Measurements from ENCODE around the gene TCEA2.

Gene TCEA2

GRCh38 chr20:64042054-64042781, 20.8 kb upstream of the TCEA2 start:
- H3K4me3 ChIP-seq (ENCODE audit: low read depth in 1 of 2, low read length in 2 of 2) = peak overlapping the region; percentile 17 to 55
- H3K9me3 ChIP-seq (ENCODE audit: control insufficient read depth in 1 of 2, low read length in 2 of 2) = no peaks in the 10 kb centered on the region
- H3K36me3 ChIP-seq (ENCODE audit: control insufficient read depth in 1 of 2, insufficient read depth in 2 of 2, low read length in 2 of 2) = no peaks in the 10 kb centered on the region
- no peak overlapping the region for H3K27ac ChIP-seq (ENCODE audit: low read depth, low read length)
- peaks cover 56 to 74% of the 10 kb centered on the region in 2 donors for H3K27me3 ChIP-seq (ENCODE audit: control insufficient read depth in 1 of 2, insufficient read depth in 2 of 2, low read length in 2 of 2)
- peaks cover 7% of the 10 kb centered on the region in 2 donors for H3K4me1 ChIP-seq (ENCODE audit: control insufficient read depth in 1 of 2, insufficient read depth in 2 of 2, low read length in 2 of 2)
- no peak overlapping the region for H3K9ac ChIP-seq (ENCODE audit: low read depth in 1 of 2, low read length in 2 of 2)

GRCh38 chr20:64043768-64044167, 19.2 kb upstream of the TCEA2 start:
- H3K27me3 ChIP-seq (ENCODE audit: control insufficient read depth in 1 of 2, insufficient read depth in 2 of 2, low read length in 2 of 2) = peaks cover 56 to 76% of the 10 kb centered on the region in 2 donors
- H3K36me3 ChIP-seq (ENCODE audit: control insufficient read depth in 1 of 2, insufficient read depth in 2 of 2, low read length in 2 of 2) = no peaks in the 10 kb centered on the region
- peaks cover 3 to 7% of the 10 kb centered on the region in 2 donors for H3K4me1 ChIP-seq (ENCODE audit: control insufficient read depth in 1 of 2, insufficient read depth in 2 of 2, low read length in 2 of 2)
- no peak overlapping the region for H3K27ac ChIP-seq (ENCODE audit: low read depth, low read length)
- no peak overlapping the region for H3K4me3 ChIP-seq (ENCODE audit: low read depth in 1 of 2, low read length in 2 of 2)
- H3K9me3 ChIP-seq (ENCODE audit: control insufficient read depth in 1 of 2, low read length in 2 of 2) = no peaks in the 10 kb centered on the region
- no peak overlapping the region for H3K9ac ChIP-seq (ENCODE audit: low read depth in 1 of 2, low read length in 2 of 2)

- Histone ChIP-seq H3K9me3 (ENCODE audit: control insufficient read depth in 1 of 2, low read length in 2 of 2) (no peaks in the 10 kb centered on the region), H3K4me3 (ENCODE audit: low read depth in 1 of 2, low read length in 2 of 2) (no peak overlapping the region), H3K27ac (ENCODE audit: low read depth, low read length) (no peak overlapping the region), H3K9ac (ENCODE audit: low read depth in 1 of 2, low read length in 2 of 2) (no peak overlapping the region), H3K36me3 (ENCODE audit: control insufficient read depth in 1 of 2, insufficient read depth in 2 of 2, low read length in 2 of 2) (no peaks in the 10 kb centered on the region), H3K27me3 (ENCODE audit: control insufficient read depth in 1 of 2, insufficient read depth in 2 of 2, low read length in 2 of 2) (peaks cover 52 to 72% of the 10 kb centered on the region in 2 donors), H3K4me1 (ENCODE audit: control insufficient read depth in 1 of 2, insufficient read depth in 2 of 2, low read length in 2 of 2) (peaks cover 0 to 1% of the 10 kb centered on the region in 2 donors)
Measured at GRCh38 chr20:64044484-64045247, 18.3 kb upstream of the TCEA2 start.

GRCh38 chr20:64045346-64046011, 17.5 kb upstream of the TCEA2 start:
- Histone ChIP-seq H3K4me1 (ENCODE audit: control insufficient read depth in 1 of 2, insufficient read depth in 2 of 2, low read length in 2 of 2) (no peaks in the 10 kb centered on the region), H3K27ac (ENCODE audit: low read depth, low read length) (no peak overlapping the region), H3K4me3 (ENCODE audit: low read depth in 1 of 2, low read length in 2 of 2) (no peak overlapping the region), H3K27me3 (ENCODE audit: control insufficient read depth in 1 of 2, insufficient read depth in 2 of 2, low read length in 2 of 2) (peaks cover 52 to 72% of the 10 kb centered on the region in 2 donors), H3K9me3 (ENCODE audit: control insufficient read depth in 1 of 2, low read length in 2 of 2) (no peaks in the 10 kb centered on the region), H3K9ac (ENCODE audit: low read depth in 1 of 2, low read length in 2 of 2) (no peak overlapping the region), H3K36me3 (ENCODE audit: control insufficient read depth in 1 of 2, insufficient read depth in 2 of 2, low read length in 2 of 2) (no peaks in the 10 kb centered on the region)

- Histone ChIP-seq H3K9me3 (ENCODE audit: control insufficient read depth in 1 of 2, low read length in 2 of 2) (no peaks in the 10 kb centered on the region), H3K36me3 (ENCODE audit: control insufficient read depth in 1 of 2, insufficient read depth in 2 of 2, low read length in 2 of 2) (no peaks in the 10 kb centered on the region), H3K4me1 (ENCODE audit: control insufficient read depth in 1 of 2, insufficient read depth in 2 of 2, low read length in 2 of 2) (no peaks in the 10 kb centered on the region), H3K9ac (ENCODE audit: low read depth in 1 of 2, low read length in 2 of 2) (no peak overlapping the region), H3K4me3 (ENCODE audit: low read depth in 1 of 2, low read length in 2 of 2) (no peak overlapping the region), H3K27me3 (ENCODE audit: control insufficient read depth in 1 of 2, insufficient read depth in 2 of 2, low read length in 2 of 2) (peaks cover 52 to 71% of the 10 kb centered on the region in 2 donors), H3K27ac (ENCODE audit: low read depth, low read length) (no peak overlapping the region)
Measured at GRCh38 chr20:64047046-64047389, 16.0 kb upstream of the TCEA2 start.

- Histone ChIP-seq H3K27ac (ENCODE audit: low read depth, low read length) (no peak overlapping the region), H3K4me3 (ENCODE audit: low read depth in 1 of 2, low read length in 2 of 2) (no peak overlapping the region), H3K36me3 (ENCODE audit: control insufficient read depth in 1 of 2, insufficient read depth in 2 of 2, low read length in 2 of 2) (no peaks in the 10 kb centered on the region), H3K9ac (ENCODE audit: low read depth in 1 of 2, low read length in 2 of 2) (no peak overlapping the region), H3K9me3 (ENCODE audit: control insufficient read depth in 1 of 2, low read length in 2 of 2) (no peaks in the 10 kb centered on the region), H3K4me1 (ENCODE audit: control insufficient read depth in 1 of 2, insufficient read depth in 2 of 2, low read length in 2 of 2) (no peaks in the 10 kb centered on the region), H3K27me3 (ENCODE audit: control insufficient read depth in 1 of 2, insufficient read depth in 2 of 2, low read length in 2 of 2) (peaks cover 57 to 76% of the 10 kb centered on the region in 2 donors)
Measured at GRCh38 chr20:64047968-64048401, 15.0 kb upstream of the TCEA2 start.

- Histone ChIP-seq H3K27ac (ENCODE audit: low read depth, low read length) (no peak overlapping the region), H3K27me3 (ENCODE audit: control insufficient read depth in 1 of 2, insufficient read depth in 2 of 2, low read length in 2 of 2) (peaks cover 61 to 76% of the 10 kb centered on the region in 2 donors), H3K9ac (ENCODE audit: low read depth in 1 of 2, low read length in 2 of 2) (no peak overlapping the region), H3K9me3 (ENCODE audit: control insufficient read depth in 1 of 2, low read length in 2 of 2) (no peaks in the 10 kb centered on the region), H3K4me1 (ENCODE audit: control insufficient read depth in 1 of 2, insufficient read depth in 2 of 2, low read length in 2 of 2) (no peaks in the 10 kb centered on the region), H3K4me3 (ENCODE audit: low read depth in 1 of 2, low read length in 2 of 2) (no peak overlapping the region), H3K36me3 (ENCODE audit: control insufficient read depth in 1 of 2, insufficient read depth in 2 of 2, low read length in 2 of 2) (no peaks in the 10 kb centered on the region)
Measured at GRCh38 chr20:64048402-64049044, 14.5 kb upstream of the TCEA2 start.

- Histone ChIP-seq H3K9me3 (ENCODE audit: control insufficient read depth in 1 of 2, low read length in 2 of 2) (no peaks in the 10 kb centered on the region), H3K36me3 (ENCODE audit: control insufficient read depth in 1 of 2, insufficient read depth in 2 of 2, low read length in 2 of 2) (no peaks in the 10 kb centered on the region), H3K27me3 (ENCODE audit: control insufficient read depth in 1 of 2, insufficient read depth in 2 of 2, low read length in 2 of 2) (peaks cover 66 to 75% of the 10 kb centered on the region in 2 donors), H3K4me1 (ENCODE audit: control insufficient read depth in 1 of 2, insufficient read depth in 2 of 2, low read length in 2 of 2) (no peaks in the 10 kb centered on the region), H3K4me3 (ENCODE audit: low read depth in 1 of 2, low read length in 2 of 2) (no peak within 1 kb of the TSS), H3K27ac (ENCODE audit: low read depth, low read length) (peak within 1 kb of the TSS; percentile 44), H3K9ac (ENCODE audit: low read depth in 1 of 2, low read length in 2 of 2) (no peak within 1 kb of the TSS)
Measured at GRCh38 chr20:64049060-64049877, 13.7 kb upstream of the TCEA2 start, which contains the start of gene SOX18. Gene SOX18, minus strand, starts transcription at chr20:64049639. Its CDS starts 123 bp downstream, at chr20:64049516.

GRCh38 chr20:64049878-64050260, 13.1 kb upstream of the TCEA2 start:
- H3K4me3 ChIP-seq (ENCODE audit: low read depth in 1 of 2, low read length in 2 of 2) = no peak overlapping the region
- no peaks in the 10 kb centered on the region for H3K36me3 ChIP-seq (ENCODE audit: control insufficient read depth in 1 of 2, insufficient read depth in 2 of 2, low read length in 2 of 2)
- no peak overlapping the region for H3K27ac ChIP-seq (ENCODE audit: low read depth, low read length)
- no peaks in the 10 kb centered on the region for H3K4me1 ChIP-seq (ENCODE audit: control insufficient read depth in 1 of 2, insufficient read depth in 2 of 2, low read length in 2 of 2)
- peaks cover 66 to 72% of the 10 kb centered on the region in 2 donors for H3K27me3 ChIP-seq (ENCODE audit: control insufficient read depth in 1 of 2, insufficient read depth in 2 of 2, low read length in 2 of 2)
- H3K9me3 ChIP-seq (ENCODE audit: control insufficient read depth in 1 of 2, low read length in 2 of 2) = no peaks in the 10 kb centered on the region
- no peak overlapping the region for H3K9ac ChIP-seq (ENCODE audit: low read depth in 1 of 2, low read length in 2 of 2)

Measured in duodenal mucosa (tissue), 2 donors.